Panc1 (cell line): Measurements from ENCODE around the gene PAOX. TPM values are rescaled to one million over a fixed set of nuclear protein-coding genes. Genes with fewer than 3 reads are reported as not detected.

Experiments
- ATAC-seq: fragments of 200-7000 bp; cut with Tn5 transposase; 2 replicates; pipeline ENCODE4 v1.9.1; 2020; ENCODE audit warnings: mild to moderate bottlenecking, moderate library complexity
- BruUV-seq: library from RNA; stranded (reverse); fragments of 400-500 nt; replicated peaks from 2 replicates; lab custom pipeline; 2021; lab: Mats Ljungman, UMichigan
- CTCF ChIA-PET: fragments of 300-600 bp; sonication (Branson Sonifier 250); formaldehyde crosslinking; loops from one replicate; lab custom pipeline; 2022; ENCODE audit warnings: antibody characterized with exemption; lab: Charles Lee
- POLR2A ChIA-PET: fragments of 300-600 bp; sonication (Branson Sonifier 250); formaldehyde crosslinking; loops from one replicate; lab custom pipeline; 2022; ENCODE audit warnings: antibody characterized with exemption; lab: Charles Lee
- DNase-seq: peaks from one replicate; pipeline ENCODE4 v3.0.0-alpha.2; 2010; ENCODE audit warnings: low read depth, low spot score
- H3K27ac ChIP-seq: 2 replicates; pipeline ENCODE4 v1.5.1; 2011; ENCODE audit warnings: mild to moderate bottlenecking, low read length, inconsistent platforms
- H3K27me3 ChIP-seq: fragments of 200-500 bp; sonication (Bioruptor generic); 2 replicates; pipeline ENCODE4 v1.6.0; 2014; ENCODE audit warnings: low read length, inconsistent platforms; ENCODE audit not compliant: control insufficient read depth, insufficient read depth
- H3K36me3 ChIP-seq: fragments of 200-500 bp; sonication (Bioruptor generic); 2 replicates; pipeline ENCODE4 v1.5.1; 2014; ENCODE audit warnings: inconsistent platforms, mild to moderate bottlenecking, low read length, moderate library complexity; ENCODE audit not compliant: control insufficient read depth, insufficient read depth
- H3K4me1 ChIP-seq: 2 replicates; pipeline ENCODE4 v1.5.1; 2011; ENCODE audit warnings: inconsistent platforms, mild to moderate bottlenecking, low read length, moderate library complexity; ENCODE audit not compliant: control insufficient read depth, insufficient read depth
- H3K4me3 ChIP-seq, 2 experiments: 2 replicates each; pipeline ENCODE4 v1.5.1; 2011 to 2012; ENCODE audit warnings: low read depth in 2 of 2, low read length in 2 of 2, mild to moderate bottlenecking in 2 of 2, inconsistent platforms in 1 of 2, moderate library complexity in 1 of 2
- H3K9me3 ChIP-seq: fragments of 200-500 bp; sonication (Bioruptor generic); 2 replicates; pipeline ENCODE4 v1.5.1; 2014; ENCODE audit warnings: low read depth, mild to moderate bottlenecking, inconsistent platforms, low read length, moderate library complexity; ENCODE audit not compliant: control insufficient read depth, insufficient read depth
- POLR2AphosphoS5 ChIP-seq: IDR thresholded peaks from 2 replicates; pipeline ENCODE4 v1.6.1; 2012; ENCODE audit warnings: mild to moderate bottlenecking, low read depth, low read length, moderate library complexity
- REST ChIP-seq, 2 experiments: IDR thresholded peaks; 2 replicates each; pipeline ENCODE4 v1.6.1; 2011 to 2012; ENCODE audit warnings: low read depth in 2 of 2, control low read depth in 1 of 2, low read length in 1 of 2, mild to moderate bottlenecking in 1 of 2, moderate library complexity in 1 of 2; ENCODE audit not compliant: insufficient read depth in 1 of 2
- SIN3A ChIP-seq: IDR thresholded peaks from 2 replicates; pipeline ENCODE4 v1.6.1; 2012; ENCODE audit warnings: low read depth, mild to moderate bottlenecking, low read length, moderate library complexity, borderline replicate concordance; ENCODE audit not compliant: insufficient read depth
- TCF7L2 ChIP-seq: IDR thresholded peaks from 2 replicates; pipeline ENCODE4 v1.6.1; 2011; ENCODE audit warnings: mild to moderate bottlenecking, low read depth, low read length, inconsistent platforms
- in situ Hi-C: cut with HindIII; loops from 2 replicates; pipeline ENCODE4 v1.10.0; 2016; ENCODE audit warnings: low sequenced_read_pairs, low pct_unique_long_range_greater_than_20kb
- intact Hi-C: fragments of 100-400 bp; cut with micrococcal nuclease; formaldehyde crosslinking; loops from one replicate; pipeline ENCODE4 v1.10.0; 2022; ENCODE audit not compliant: unreplicated experiment
- total RNA-seq: library from RNA; stranded (reverse); gene quantifications from one replicate; pipeline ENCODE4 v1.2.1, GENCODE V29; 2021; ENCODE audit not compliant: unreplicated experiment
- TF ChIP-seq, protein P1 (sequence below): fragments of 450-650 bp; IDR thresholded peaks from 2 replicates; pipeline ENCODE4 v1.5.1; 2017; ENCODE audit warnings: mild to moderate bottlenecking

Gene PAOX
- total RNA-seq, 1 experiment from 2014 or later = 9.3 TPM

- H3K9me3 ChIP-seq = no peaks in the 10 kb centered on the region
- no peak within 1 kb of the TSS for H3K27ac ChIP-seq
- ATAC-seq (peak; percentile 47), DNase-seq (no peak)
- H3K36me3 ChIP-seq = no peaks in the 10 kb centered on the region
- intact Hi-C loops = no loop called here
- peaks cover 16% of the 10 kb centered on the region for H3K27me3 ChIP-seq
- in situ Hi-C loops = no loop called here
- TF ChIP-seq REST (IDR thresholded peaks at IDR 0.05; ENCODE audit: insufficient read depth in 1 of 2, low read depth in 2 of 2, low read length in 1 of 2) (no peak), POLR2AphosphoS5 (no peak)
- no peaks in the 10 kb centered on the region for H3K4me1 ChIP-seq
- ChIA-PET CTCF (interaction anchor here (0.6 to 0.7 kb wide), 2 partner anchors 12 to 20 kb away, joined by 3 to 5 read pairs; no protein-coding TSS in a partner anchor), POLR2A (no interaction called here)
- H3K4me3 ChIP-seq = peak within 1 kb of the TSS in 1 of 2 experiments; percentile 65; a peak in 3 of 4 replicates
- no TSS peak for BruUV-seq
Measured at GRCh38 chr10:133336577-133337369, 42.3 kb upstream of the PAOX start, which contains the start of gene CALY. CALY (minus strand) TSS chr10:133336896; CDS start chr10:133328989, 7,907 bp downstream.

GRCh38 chr10:133337370-133337725 is 41.7 kb upstream of the PAOX start:
- H3K9me3 ChIP-seq = no peaks in the 10 kb centered on the region
- no TSS peak for BruUV-seq
- in situ Hi-C loops (no loop called here), intact Hi-C loops (no loop called here)
- DNase-seq = no peak
- no peak overlapping the region for H3K27ac ChIP-seq
- ATAC-seq = no peak
- H3K36me3 ChIP-seq = no peaks in the 10 kb centered on the region
- peaks cover 13% of the 10 kb centered on the region for H3K27me3 ChIP-seq
- TF ChIP-seq SIN3A = no peak
- no peak for TF ChIP-seq REST (IDR thresholded peaks at IDR 0.05; ENCODE audit: insufficient read depth in 1 of 2, low read depth in 2 of 2, low read length in 1 of 2)
- TF ChIP-seq, protein P1, sequence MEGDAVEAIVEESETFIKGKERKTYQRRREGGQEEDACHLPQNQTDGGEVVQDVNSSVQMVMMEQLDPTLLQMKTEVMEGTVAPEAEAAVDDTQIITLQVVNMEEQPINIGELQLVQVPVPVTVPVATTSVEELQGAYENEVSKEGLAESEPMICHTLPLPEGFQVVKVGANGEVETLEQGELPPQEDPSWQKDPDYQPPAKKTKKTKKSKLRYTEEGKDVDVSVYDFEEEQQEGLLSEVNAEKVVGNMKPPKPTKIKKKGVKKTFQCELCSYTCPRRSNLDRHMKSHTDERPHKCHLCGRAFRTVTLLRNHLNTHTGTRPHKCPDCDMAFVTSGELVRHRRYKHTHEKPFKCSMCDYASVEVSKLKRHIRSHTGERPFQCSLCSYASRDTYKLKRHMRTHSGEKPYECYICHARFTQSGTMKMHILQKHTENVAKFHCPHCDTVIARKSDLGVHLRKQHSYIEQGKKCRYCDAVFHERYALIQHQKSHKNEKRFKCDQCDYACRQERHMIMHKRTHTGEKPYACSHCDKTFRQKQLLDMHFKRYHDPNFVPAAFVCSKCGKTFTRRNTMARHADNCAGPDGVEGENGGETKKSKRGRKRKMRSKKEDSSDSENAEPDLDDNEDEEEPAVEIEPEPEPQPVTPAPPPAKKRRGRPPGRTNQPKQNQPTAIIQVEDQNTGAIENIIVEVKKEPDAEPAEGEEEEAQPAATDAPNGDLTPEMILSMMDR = no peak
- no peak for TF ChIP-seq POLR2AphosphoS5
- no peak for TF ChIP-seq TCF7L2
- ChIA-PET POLR2A (no interaction called here), CTCF (interaction anchor here (0.7 kb wide), 1 partner anchor 13 kb away, joined by 3 read pairs; no protein-coding TSS in a partner anchor)
- no peaks in the 10 kb centered on the region for H3K4me1 ChIP-seq
- H3K4me3 ChIP-seq = no peak overlapping the region
